Lower leg skin (tissue), 3 donors: ENCODE results near the gene SLC13A2.

ENCODE experiments used
- POLR2A ChIP-seq, 2 donors: fragments of 450-650 bp; IDR thresholded peaks; one replicate each; pipeline ENCODE4 v1.6.1; 2016 to 2017; ENCODE audit warnings: antibody characterized with exemption in 2 of 2, mild to moderate bottlenecking in 1 of 2, moderate library complexity in 1 of 2
- TF ChIP-seq, protein P1 (sequence below), 3 donors: fragments of 450-650 bp; IDR thresholded peaks; one replicate each; pipeline ENCODE4 v1.5.1; 2016; ENCODE audit warnings: antibody characterized with exemption in 3 of 3, mild to moderate bottlenecking in 3 of 3, moderate library complexity in 2 of 3

DNA sequence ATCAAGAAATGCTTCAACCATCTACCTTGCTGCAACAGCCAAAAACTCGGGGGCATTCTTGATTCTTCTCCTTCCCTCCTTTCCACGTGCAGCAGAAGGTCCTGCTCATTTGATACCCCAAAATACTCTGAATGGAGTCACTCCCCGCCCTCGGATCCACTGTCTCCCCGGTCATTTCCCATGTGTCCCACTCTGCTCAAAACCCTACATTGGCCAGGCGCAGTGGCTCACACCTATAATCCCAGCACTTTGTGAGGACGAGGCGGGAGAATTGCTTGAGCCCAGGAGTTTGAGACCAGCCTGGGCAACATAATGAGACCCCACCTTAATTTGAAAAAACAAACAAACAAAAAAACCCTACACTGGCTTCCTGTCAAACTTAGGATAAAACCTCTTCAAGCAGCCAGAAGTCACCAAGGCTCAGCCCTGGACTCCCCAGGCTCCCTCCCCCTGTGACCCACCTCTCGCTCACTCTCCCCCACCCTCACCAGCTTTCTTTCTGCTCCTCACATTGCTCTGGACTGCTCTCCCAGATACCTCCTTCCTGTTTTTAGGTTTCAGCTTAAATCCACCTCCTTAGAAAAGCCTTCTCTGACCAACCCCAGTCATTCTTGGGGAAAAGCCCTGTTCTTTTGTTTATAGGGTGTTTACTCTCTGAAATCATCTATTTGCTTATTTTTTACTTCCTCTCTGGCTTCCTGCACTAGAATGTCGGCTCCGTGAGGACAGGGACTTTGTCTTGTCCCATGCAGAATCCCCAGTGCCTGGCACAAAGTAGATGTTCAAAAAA lies 2.8 kb downstream of the SLC13A2 start:
- TF ChIP-seq, protein P1, sequence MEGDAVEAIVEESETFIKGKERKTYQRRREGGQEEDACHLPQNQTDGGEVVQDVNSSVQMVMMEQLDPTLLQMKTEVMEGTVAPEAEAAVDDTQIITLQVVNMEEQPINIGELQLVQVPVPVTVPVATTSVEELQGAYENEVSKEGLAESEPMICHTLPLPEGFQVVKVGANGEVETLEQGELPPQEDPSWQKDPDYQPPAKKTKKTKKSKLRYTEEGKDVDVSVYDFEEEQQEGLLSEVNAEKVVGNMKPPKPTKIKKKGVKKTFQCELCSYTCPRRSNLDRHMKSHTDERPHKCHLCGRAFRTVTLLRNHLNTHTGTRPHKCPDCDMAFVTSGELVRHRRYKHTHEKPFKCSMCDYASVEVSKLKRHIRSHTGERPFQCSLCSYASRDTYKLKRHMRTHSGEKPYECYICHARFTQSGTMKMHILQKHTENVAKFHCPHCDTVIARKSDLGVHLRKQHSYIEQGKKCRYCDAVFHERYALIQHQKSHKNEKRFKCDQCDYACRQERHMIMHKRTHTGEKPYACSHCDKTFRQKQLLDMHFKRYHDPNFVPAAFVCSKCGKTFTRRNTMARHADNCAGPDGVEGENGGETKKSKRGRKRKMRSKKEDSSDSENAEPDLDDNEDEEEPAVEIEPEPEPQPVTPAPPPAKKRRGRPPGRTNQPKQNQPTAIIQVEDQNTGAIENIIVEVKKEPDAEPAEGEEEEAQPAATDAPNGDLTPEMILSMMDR (IDR thresholded peaks at IDR 0.05), result no peak
- TF ChIP-seq POLR2A (IDR thresholded peaks at IDR 0.05), result no peak
